Activated CD8-positive, alpha-beta T cell treated with anti-CD3 and anti-CD28 coated beads for 36 hours (primary cell): Measurements from ENCODE around the gene FAM222B. TPM values are rescaled to one million over a fixed set of nuclear protein-coding genes. Genes with fewer than 3 reads are reported as not detected.

Experiments used
- ATAC-seq: fragments of 200-7000 bp; cut with Tn5 transposase; one replicate; pipeline ENCODE4 v1.10.0; 2021; ENCODE audit warnings: mild to moderate bottlenecking, moderate library complexity
- CTCF ChIA-PET: fragments of 350-600 bp; sonication (Branson Sonifier 250); formaldehyde crosslinking; loops from one replicate; lab custom pipeline; 2021; ENCODE audit warnings: antibody characterized with exemption; lab: Charles Lee
- POLR2A ChIA-PET: fragments of 350-600 bp; sonication (Branson Sonifier 250); formaldehyde crosslinking; loops from one replicate; lab custom pipeline; 2021; ENCODE audit warnings: antibody characterized with exemption; lab: Charles Lee
- DNase-seq: peaks from one replicate; pipeline ENCODE4 v3.0.0-alpha.2; 2020
- H3K27ac Mint-ChIP-seq: one replicate; pipeline ENCODE4 v1.8.0; 2021; ENCODE audit warnings: mild to moderate bottlenecking, mixed read lengths
- H3K27me3 Mint-ChIP-seq: one replicate; pipeline ENCODE4 v1.8.0; 2021; ENCODE audit warnings: mixed read lengths
- H3K36me3 Mint-ChIP-seq: one replicate; pipeline ENCODE4 v1.8.0; 2021; ENCODE audit warnings: low read depth, mixed read lengths
- H3K4me1 Mint-ChIP-seq: one replicate; pipeline ENCODE4 v1.8.0; 2021; ENCODE audit warnings: low read depth, mixed read lengths
- H3K4me3 Mint-ChIP-seq: one replicate; pipeline ENCODE4 v1.8.0; 2021; ENCODE audit warnings: mild to moderate bottlenecking, moderate library complexity, mixed read lengths
- H3K9me3 Mint-ChIP-seq: one replicate; pipeline ENCODE4 v1.8.0; 2021; ENCODE audit warnings: mixed read lengths
- intact Hi-C: fragments of 100-400 bp; cut with micrococcal nuclease; formaldehyde crosslinking; loops from one replicate; pipeline ENCODE4 v1.10.0; 2022
- total RNA-seq, 2 experiments: library from RNA; stranded (reverse); gene quantifications; one replicate each; pipeline ENCODE4 v1.2.3, GENCODE V29; 2021
- TF ChIP-seq, protein P1 (sequence below): fragments of 200-600 bp; IDR thresholded peaks from one replicate; pipeline ENCODE4 v1.8.0; 2022; ENCODE audit warnings: antibody characterized with exemption, mild to moderate bottlenecking

Gene FAM222B
- total RNA-seq, 2 experiments from 2014 or later: 14.7 to 15.2 TPM

DNA sequence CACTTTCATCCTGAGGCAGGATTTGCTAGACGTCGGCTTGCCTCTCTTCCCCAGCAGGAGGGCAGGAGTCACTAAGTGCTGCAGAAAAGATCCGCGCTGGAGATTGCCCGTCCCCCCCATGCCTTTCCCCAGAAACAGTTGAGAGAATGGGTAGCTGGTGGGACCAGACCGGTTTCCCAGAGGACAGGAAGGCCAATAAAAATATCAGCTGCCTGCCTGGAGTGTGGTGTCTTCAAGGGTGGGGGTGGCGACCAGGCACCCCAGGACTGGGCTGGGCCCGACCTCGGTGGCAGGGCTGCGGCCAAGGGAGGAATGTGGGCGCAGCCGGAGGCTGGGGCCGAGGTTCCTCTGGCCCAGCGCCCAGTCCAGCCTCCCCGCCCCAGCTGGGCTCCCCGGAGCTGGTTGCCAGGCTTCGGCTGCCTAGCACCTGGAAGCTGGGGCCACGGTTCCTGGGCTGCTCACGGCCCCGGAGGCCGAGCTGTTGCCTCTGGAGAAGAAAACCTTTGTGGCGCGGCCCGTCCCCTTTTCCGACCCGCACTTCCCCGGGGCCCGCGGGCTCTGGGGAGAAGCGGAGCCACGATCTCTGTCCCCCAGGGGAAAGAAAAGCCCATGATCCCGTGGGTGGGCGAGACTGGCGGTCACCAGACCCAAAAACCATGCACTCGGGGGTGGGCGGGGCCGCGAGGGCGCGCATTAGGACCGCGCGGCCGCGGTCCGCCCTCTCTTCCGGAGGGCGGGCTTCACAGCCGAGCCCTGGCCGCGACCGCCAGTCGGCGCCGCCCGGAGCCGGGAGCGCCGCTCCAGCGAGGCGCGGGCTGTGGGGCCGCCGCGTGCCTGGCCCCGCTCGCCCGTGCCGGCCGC lies 99.1 kb downstream of the FAM222B start, which contains the start of gene TRAF4:
TRAF4 (plus strand) TSS at position 769 of the 861 bp plus-strand sequence. CDS start 102 bp downstream, outside the sequence.
- DNase-seq (peak; percentile 90), ATAC-seq (peak; percentile 87)
- H3K4me3 Mint-ChIP-seq: peak within 1 kb of the TSS; percentile 91
- ChIA-PET POLR2A (interaction anchor here (0.9 to 20.7 kb wide), 4 partner anchors 9 to 33 kb away, joined by 3 to 480 read pairs (median 6); partner anchors contain the start of genes NEK8, RPL23A and TLCD1), CTCF (interaction anchor here (0.8 to 17.1 kb wide), 4 partner anchors 8 to 20 kb away, joined by 3 to 609 read pairs (median 20); partner anchors contain the start of genes NEK8 and TLCD1)
- peaks cover 46% of the 10 kb centered on the region for H3K36me3 Mint-ChIP-seq
- peaks cover 2% of the 10 kb centered on the region for H3K9me3 Mint-ChIP-seq
- intact Hi-C loops: no loop called here
- TF ChIP-seq, protein P1, sequence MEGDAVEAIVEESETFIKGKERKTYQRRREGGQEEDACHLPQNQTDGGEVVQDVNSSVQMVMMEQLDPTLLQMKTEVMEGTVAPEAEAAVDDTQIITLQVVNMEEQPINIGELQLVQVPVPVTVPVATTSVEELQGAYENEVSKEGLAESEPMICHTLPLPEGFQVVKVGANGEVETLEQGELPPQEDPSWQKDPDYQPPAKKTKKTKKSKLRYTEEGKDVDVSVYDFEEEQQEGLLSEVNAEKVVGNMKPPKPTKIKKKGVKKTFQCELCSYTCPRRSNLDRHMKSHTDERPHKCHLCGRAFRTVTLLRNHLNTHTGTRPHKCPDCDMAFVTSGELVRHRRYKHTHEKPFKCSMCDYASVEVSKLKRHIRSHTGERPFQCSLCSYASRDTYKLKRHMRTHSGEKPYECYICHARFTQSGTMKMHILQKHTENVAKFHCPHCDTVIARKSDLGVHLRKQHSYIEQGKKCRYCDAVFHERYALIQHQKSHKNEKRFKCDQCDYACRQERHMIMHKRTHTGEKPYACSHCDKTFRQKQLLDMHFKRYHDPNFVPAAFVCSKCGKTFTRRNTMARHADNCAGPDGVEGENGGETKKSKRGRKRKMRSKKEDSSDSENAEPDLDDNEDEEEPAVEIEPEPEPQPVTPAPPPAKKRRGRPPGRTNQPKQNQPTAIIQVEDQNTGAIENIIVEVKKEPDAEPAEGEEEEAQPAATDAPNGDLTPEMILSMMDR: no peak
- no peaks in the 10 kb centered on the region for H3K27me3 Mint-ChIP-seq
- H3K27ac Mint-ChIP-seq: peak within 1 kb of the TSS; percentile 90
- H3K4me1 Mint-ChIP-seq: peaks cover 43% of the 10 kb centered on the region

DNA sequence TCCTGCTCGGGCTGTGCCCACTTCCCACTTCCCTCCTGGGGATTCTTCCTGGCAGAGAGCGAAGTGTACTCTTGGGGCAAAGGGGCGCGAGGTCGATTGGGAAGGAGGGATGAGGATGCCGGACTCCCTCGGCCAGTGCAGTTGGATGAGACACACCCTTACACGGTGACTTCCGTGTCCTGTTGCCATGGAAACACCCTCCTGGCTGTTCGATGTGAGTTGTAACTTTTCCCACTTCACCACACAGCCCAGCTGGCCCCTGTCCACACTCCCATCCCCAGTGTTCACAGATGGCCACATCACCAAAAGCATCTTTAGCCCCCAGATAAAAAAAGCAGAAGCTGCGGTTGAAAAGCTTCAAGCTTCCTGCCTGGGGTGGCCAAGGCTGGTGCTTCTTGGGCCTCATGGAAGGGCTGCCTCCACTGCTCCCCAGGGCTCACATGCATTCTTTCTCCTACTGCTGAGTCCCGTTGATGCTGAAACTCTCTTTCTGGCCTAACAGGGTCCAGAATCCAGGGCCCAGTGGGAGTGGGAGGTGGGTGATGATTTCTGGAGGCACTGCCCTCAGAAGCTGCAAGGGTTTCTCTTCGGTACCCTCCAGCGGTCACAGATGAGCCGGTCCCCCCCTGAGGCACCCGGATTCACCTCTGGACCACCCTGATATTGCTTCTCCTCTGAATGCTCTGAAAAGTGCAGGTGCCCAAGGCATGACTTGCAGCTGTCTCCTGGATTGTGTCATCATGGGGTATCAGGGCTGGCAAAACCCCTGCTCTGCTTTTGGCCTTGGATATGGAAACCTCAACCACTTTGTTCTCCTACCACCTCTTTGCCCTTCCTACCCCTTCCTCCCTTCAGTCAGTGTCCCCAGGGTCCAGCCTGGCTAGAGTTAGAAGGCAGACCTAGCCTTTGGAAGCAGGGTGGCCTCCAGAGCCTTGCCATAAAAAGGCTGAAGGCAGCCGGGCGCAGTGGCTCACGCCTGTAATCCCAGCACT lies 100.9 kb downstream of the FAM222B start:
- DNase-seq (no peak), ATAC-seq (no peak)
- ChIA-PET CTCF (interaction anchor here (1.0 to 17.1 kb wide), 4 partner anchors 10 to 22 kb away, joined by 3 to 609 read pairs (median 20); partner anchors contain the start of genes NEK8 and TLCD1), POLR2A (interaction anchor here (1.0 to 20.7 kb wide), 2 partner anchors 11 to 17 kb away, joined by 4 to 480 read pairs; partner anchors contain the start of genes NEK8, RPL23A and TLCD1)
- Mint-ChIP-seq H3K36me3 (peaks cover 38% of the 10 kb centered on the region), H3K27ac (peak overlapping the region; percentile 9), H3K4me1 (peaks cover 39% of the 10 kb centered on the region), H3K9me3 (peaks cover 2% of the 10 kb centered on the region), H3K27me3 (no peaks in the 10 kb centered on the region), H3K4me3 (peak overlapping the region; percentile 11)
- intact Hi-C loops: no loop called here
- TF ChIP-seq, protein P1: no peak

DNA sequence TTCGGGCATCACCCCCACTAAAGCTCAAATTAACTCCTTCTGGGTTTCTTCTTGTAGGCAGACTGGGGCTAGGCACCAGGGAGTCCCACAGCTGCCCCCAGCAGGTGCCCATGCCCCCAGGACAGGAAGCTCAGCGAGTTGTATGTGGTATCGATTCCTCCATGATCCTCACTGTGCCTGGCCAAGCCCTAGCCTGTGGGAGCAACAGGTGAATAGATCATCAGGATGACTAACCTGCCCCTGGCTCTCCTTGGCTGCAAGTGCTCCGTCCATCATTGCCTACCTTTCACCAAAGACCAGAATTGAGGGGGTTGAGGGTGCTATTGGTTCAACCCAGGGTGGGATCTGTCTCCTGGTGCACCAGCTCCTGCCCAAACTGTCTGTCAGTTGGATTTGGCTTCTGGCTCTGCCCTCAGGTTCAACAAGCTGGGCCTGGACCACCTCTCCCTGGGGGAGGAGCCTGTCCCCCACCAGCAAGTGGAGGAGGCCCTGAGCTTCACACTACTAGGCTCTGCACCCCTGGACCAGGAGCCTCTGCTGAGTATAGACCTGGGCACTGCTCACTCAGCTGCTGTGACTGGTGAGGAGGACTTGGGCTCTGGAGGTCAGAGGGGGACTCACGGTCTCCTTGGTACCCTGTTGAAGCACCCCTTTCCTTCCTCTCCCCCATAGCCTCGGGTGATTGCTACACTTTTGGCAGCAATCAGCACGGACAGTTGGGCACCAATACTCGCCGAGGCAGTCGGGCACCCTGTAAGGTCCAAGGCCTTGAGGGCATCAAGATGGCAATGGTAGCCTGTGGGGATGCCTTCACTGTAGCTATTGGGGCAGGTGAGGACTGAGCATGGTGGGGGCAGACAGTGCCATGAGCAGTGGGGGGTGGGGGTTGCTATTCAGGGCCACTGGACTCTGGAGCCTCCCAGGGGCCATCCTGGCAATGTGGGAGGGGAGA lies 101.9 kb downstream of the FAM222B start:
- no peaks in the 10 kb centered on the region for H3K27me3 Mint-ChIP-seq

More for the DNA sequence above, 101.9 kb downstream of the FAM222B start:
- H3K4me1 Mint-ChIP-seq: peaks cover 33% of the 10 kb centered on the region
- ATAC-seq (no peak), DNase-seq (no peak)
- ChIA-PET POLR2A (interaction anchor here (1.0 to 20.7 kb wide), 2 partner anchors 12 to 16 kb away, joined by 4 to 480 read pairs; partner anchors contain the start of genes NEK8, RPL23A and TLCD1), CTCF (interaction anchor here (1.3 to 17.1 kb wide), 4 partner anchors 9 to 23 kb away, joined by 3 to 609 read pairs (median 11); partner anchors contain the start of genes NEK8 and TLCD1)
- TF ChIP-seq, protein P1: no peak
- intact Hi-C loops: no loop called here
- H3K27ac Mint-ChIP-seq: no peak overlapping the region
- H3K36me3 Mint-ChIP-seq: peaks cover 31% of the 10 kb centered on the region
- H3K9me3 Mint-ChIP-seq: peaks cover 3% of the 10 kb centered on the region
- no peak overlapping the region for H3K4me3 Mint-ChIP-seq
